CD4-positive, alpha-beta T cell treated with Interferon alpha-2 for 1 hour (primary cell): ENCODE data around the gene PIWIL4.

Experiments used
- DNase-seq, 2 donors: peaks; one replicate each; pipeline ENCODE4 v3.0.0-alpha.2; 2020 to 2022

Gene PIWIL4

GRCh38 chr11:94666792-94667721 is 99.9 kb downstream of the PIWIL4 start:
- no peak for DNase-seq

- DNase-seq: no peak
Measured at GRCh38 chr11:94668212-94668793, 101.1 kb downstream of the PIWIL4 start.

GRCh38 chr11:94669023-94669422 is 101.9 kb downstream of the PIWIL4 start:
- no peak for DNase-seq
